OCI-LY1 (cell line): ENCODE measurements around the gene LTBP1.

Experiments
- H2AFZ ChIP-seq: fragments of 200-600 bp; sonication (generic), shearing (Covaris generic); 2 replicates; pipeline ENCODE4 v1.6.0; 2014; ENCODE audit warnings: antibody characterized with exemption, mild to moderate bottlenecking, low read length
- H3F3A ChIP-seq: fragments of 200-600 bp; sonication (generic), shearing (Covaris generic); 2 replicates; pipeline ENCODE4 v1.6.0; 2014; ENCODE audit warnings: mild to moderate bottlenecking, antibody characterized with exemption, low read length, moderate library complexity; ENCODE audit not compliant: insufficient read depth
- H3K27ac ChIP-seq: fragments of 200-600 bp; sonication (generic); 2 replicates; pipeline ENCODE4 v1.5.1; 2014; ENCODE audit warnings: low read length, mixed run types, mild to moderate bottlenecking, low read depth; ENCODE audit not compliant: poor library complexity, severe bottlenecking
- H3K27me3 ChIP-seq: fragments of 200-600 bp; sonication (generic); 2 replicates; pipeline ENCODE4 v1.6.0; 2014; ENCODE audit warnings: antibody characterized with exemption, mild to moderate bottlenecking, low read length, moderate library complexity; ENCODE audit not compliant: insufficient read depth
- H3K36me3 ChIP-seq: fragments of 200-600 bp; sonication (generic); 2 replicates; pipeline ENCODE4 v1.6.1; 2014; ENCODE audit warnings: mild to moderate bottlenecking, antibody characterized with exemption, low read length, moderate library complexity, mixed read lengths; ENCODE audit not compliant: insufficient read depth
- H3K4me1 ChIP-seq: fragments of 200-600 bp; sonication (generic); 2 replicates; pipeline ENCODE4 v1.5.1; 2014; ENCODE audit warnings: mild to moderate bottlenecking, low read length, moderate library complexity; ENCODE audit not compliant: insufficient read depth, severe bottlenecking
- H3K4me2 ChIP-seq: fragments of 200-600 bp; sonication (generic), shearing (Covaris generic); 2 replicates; pipeline ENCODE4 v1.6.1; 2014; ENCODE audit warnings: low read length
- H3K4me3 ChIP-seq: fragments of 200-600 bp; sonication (generic); 2 replicates; pipeline ENCODE4 v1.5.1; 2014; ENCODE audit warnings: low read length, low read depth, mild to moderate bottlenecking, mixed read lengths; ENCODE audit not compliant: poor library complexity, severe bottlenecking
- H3K79me2 ChIP-seq: fragments of 200-600 bp; shearing (Covaris generic); 2 replicates; pipeline ENCODE4 v1.6.1; 2016; ENCODE audit warnings: mixed run types, low read length, mixed read lengths; ENCODE audit not compliant: insufficient read depth
- H3K9ac ChIP-seq: fragments of 200-600 bp; sonication (generic), shearing (Covaris generic); 2 replicates; pipeline ENCODE4 v1.6.1; 2014; ENCODE audit warnings: mild to moderate bottlenecking, low read length, mixed read lengths
- H3K9me2 ChIP-seq: fragments of 200-600 bp; sonication (generic), shearing (Covaris generic); 2 replicates; pipeline ENCODE4 v1.6.1; 2014; ENCODE audit warnings: low read depth, mild to moderate bottlenecking, low read length, mixed read lengths
- H3K9me3 ChIP-seq: fragments of 200-600 bp; shearing (Covaris generic); 2 replicates; pipeline ENCODE4 v1.6.1; 2014; ENCODE audit warnings: low read length, mixed read lengths
- H4K20me1 ChIP-seq: fragments of 200-600 bp; sonication (generic), shearing (Covaris generic); 2 replicates; pipeline ENCODE4 v1.6.0; 2016; ENCODE audit warnings: mild to moderate bottlenecking, low read length; ENCODE audit not compliant: insufficient read depth
- CTCF ChIP-seq: fragments of 200-600 bp; sonication (generic), shearing (Covaris generic); IDR thresholded peaks from 2 replicates; pipeline ENCODE4 v1.5.1; 2017; ENCODE audit warnings: mild to moderate bottlenecking, antibody characterized with exemption, low read length, moderate library complexity, mixed read lengths
- EZH2 ChIP-seq: fragments of 200-600 bp; sonication (generic), shearing (Covaris generic); IDR thresholded peaks from 2 replicates; pipeline ENCODE4 v1.8.0; 2017; ENCODE audit warnings: borderline replicate concordance, mixed run types, mild to moderate bottlenecking, antibody characterized with exemption, low read length, moderate library complexity, mixed read lengths

LTBP1 gene

DNA sequence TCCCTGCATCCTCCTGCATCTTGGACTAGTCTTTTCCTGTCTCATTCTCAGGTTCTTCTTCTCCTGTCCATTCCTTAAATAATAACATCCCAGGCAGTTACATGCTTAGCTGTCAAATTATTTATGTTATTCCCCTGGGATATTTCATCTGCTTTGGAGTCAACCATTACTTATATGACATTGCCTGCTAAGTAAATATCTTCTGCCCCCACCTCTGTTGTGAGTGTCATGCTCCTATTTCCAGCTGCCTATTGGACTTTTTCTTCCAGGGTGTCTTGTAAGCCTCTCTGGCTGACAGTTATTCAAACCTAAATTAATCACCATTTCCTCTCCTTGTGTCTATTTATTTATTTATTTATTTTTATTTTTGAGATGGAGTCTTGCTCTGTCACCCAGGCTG, 405.0 kb downstream of the LTBP1 start:
- H3K79me2 ChIP-seq = no peaks in the 10 kb centered on the region
- H2AFZ ChIP-seq = no peak overlapping the region
- H3K9ac ChIP-seq = no peak overlapping the region
- TF ChIP-seq EZH2 = no peak
- no peak for TF ChIP-seq CTCF
- H4K20me1 ChIP-seq = no peaks in the 10 kb centered on the region
- peaks cover 6% of the 10 kb centered on the region for H3K9me3 ChIP-seq
- H3K4me2 ChIP-seq = no peak overlapping the region
- H3K4me1 ChIP-seq = no peaks in the 10 kb centered on the region
- no peaks in the 10 kb centered on the region for H3K9me2 ChIP-seq
- peaks cover 94% of the 10 kb centered on the region for H3K36me3 ChIP-seq
- no peak overlapping the region for H3K27ac ChIP-seq
- H3K27me3 ChIP-seq = no peaks in the 10 kb centered on the region
- no peaks in the 10 kb centered on the region for H3F3A ChIP-seq
- H3K4me3 ChIP-seq = no peak overlapping the region

DNA sequence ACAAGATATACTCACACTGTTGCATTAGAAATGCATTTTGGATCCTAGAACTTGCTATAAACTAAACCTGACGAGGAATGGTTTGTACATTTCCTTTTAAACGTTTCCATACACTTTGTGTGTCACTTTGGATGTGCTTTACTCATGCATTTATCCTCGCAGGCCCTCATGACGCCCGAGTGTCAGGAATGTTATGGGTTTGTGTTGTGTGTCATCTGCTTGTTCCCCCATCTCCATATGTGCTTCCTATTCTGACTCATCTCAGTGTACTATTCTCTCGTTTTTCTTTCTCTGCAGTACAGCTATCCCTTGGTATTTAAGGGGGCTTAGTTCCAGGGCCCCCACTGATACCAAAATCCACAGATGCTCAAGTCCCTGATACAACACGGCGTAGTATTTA, 408.2 kb downstream of the LTBP1 start:
- Histone ChIP-seq H3K4me2 (no peak overlapping the region), H2AFZ (no peak overlapping the region), H3F3A (no peaks in the 10 kb centered on the region), H3K9me2 (no peaks in the 10 kb centered on the region), H4K20me1 (no peaks in the 10 kb centered on the region), H3K9ac (no peak overlapping the region), H3K36me3 (peaks cover 87% of the 10 kb centered on the region), H3K79me2 (no peaks in the 10 kb centered on the region), H3K4me1 (no peaks in the 10 kb centered on the region), H3K27me3 (no peaks in the 10 kb centered on the region), H3K4me3 (no peak overlapping the region), H3K27ac (no peak overlapping the region), H3K9me3 (peaks cover 6% of the 10 kb centered on the region)
- no peak for TF ChIP-seq CTCF
- TF ChIP-seq EZH2 = no peak

DNA sequence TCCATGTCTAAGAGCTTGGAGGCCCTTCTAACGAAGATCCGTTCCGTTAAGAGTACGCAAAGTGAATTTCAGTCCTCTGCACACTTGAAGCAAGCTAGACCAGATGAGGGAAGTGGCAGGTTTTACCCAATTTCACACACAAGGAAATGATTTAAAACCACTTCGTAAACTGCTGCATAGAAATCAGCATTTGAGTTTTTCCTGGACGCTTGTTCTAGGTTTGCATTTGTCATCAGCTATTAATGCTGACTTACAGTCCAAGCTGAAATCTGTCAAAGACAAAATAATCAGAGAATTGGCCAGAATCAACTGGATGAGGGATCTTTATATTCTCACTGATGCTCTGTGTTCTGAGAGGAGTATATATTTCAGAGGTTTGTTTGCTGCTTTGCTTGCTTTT, 412.1 kb downstream of the LTBP1 start:
- Histone ChIP-seq H3K9me3 (peaks cover 6% of the 10 kb centered on the region), H3K4me2 (no peak overlapping the region), H3K9ac (no peak overlapping the region), H3K27ac (no peak overlapping the region), H2AFZ (no peak overlapping the region), H3K79me2 (no peaks in the 10 kb centered on the region), H3F3A (no peaks in the 10 kb centered on the region), H3K36me3 (peaks cover 91% of the 10 kb centered on the region), H3K27me3 (no peaks in the 10 kb centered on the region), H3K4me1 (no peaks in the 10 kb centered on the region), H3K4me3 (no peak overlapping the region), H3K9me2 (no peaks in the 10 kb centered on the region), H4K20me1 (no peaks in the 10 kb centered on the region)
- TF ChIP-seq CTCF (no peak), EZH2 (no peak)
